Karpas-422 (cell line): ENCODE data around the gene PACS2. TPM values are rescaled to one million over a fixed set of nuclear protein-coding genes. Genes with fewer than 3 reads are reported as not detected.

Source experiments
- DNase-seq: peaks from one replicate; pipeline ENCODE4 v3.0.0-alpha.2; 2015
- H2AFZ ChIP-seq: fragments of 200-600 bp; sonication (generic); 2 replicates; pipeline ENCODE4 v1.6.1; 2014; ENCODE audit warnings: antibody characterized with exemption, low read length, mixed read lengths
- H3K27ac ChIP-seq: fragments of 200-600 bp; sonication (generic); 2 replicates; pipeline ENCODE4 v1.5.1; 2014; ENCODE audit warnings: mild to moderate bottlenecking, low read length, moderate library complexity
- H3K27me3 ChIP-seq: fragments of 200-600 bp; sonication (generic); 2 replicates; pipeline ENCODE4 v1.6.1; 2014; ENCODE audit warnings: low read length, mixed read lengths
- H3K36me3 ChIP-seq: fragments of 200-600 bp; sonication (generic); 2 replicates; pipeline ENCODE4 v1.6.1; 2014; ENCODE audit warnings: low read length, mixed read lengths; ENCODE audit not compliant: insufficient read depth
- H3K4me1 ChIP-seq: fragments of 200-600 bp; sonication (generic); 2 replicates; pipeline ENCODE4 v1.6.1; 2014; ENCODE audit warnings: mild to moderate bottlenecking, low read length, mixed read lengths
- H3K4me2 ChIP-seq: fragments of 200-600 bp; sonication (generic); 2 replicates; pipeline ENCODE4 v1.6.1; 2014; ENCODE audit warnings: low read length, low read depth, mild to moderate bottlenecking; ENCODE audit not compliant: poor library complexity, severe bottlenecking
- H3K4me3 ChIP-seq: fragments of 200-600 bp; sonication (generic); 2 replicates; pipeline ENCODE4 v1.5.1; 2014; ENCODE audit warnings: mild to moderate bottlenecking, antibody characterized with exemption, low read length, mixed read lengths
- H3K79me2 ChIP-seq: fragments of 200-600 bp; sonication (generic); 2 replicates; pipeline ENCODE4 v1.6.1; 2014; ENCODE audit warnings: mild to moderate bottlenecking, low read length, mixed read lengths
- H3K9ac ChIP-seq: fragments of 200-600 bp; sonication (generic); 2 replicates; pipeline ENCODE4 v1.6.0; 2014; ENCODE audit warnings: low read length
- H3K9me2 ChIP-seq: fragments of 200-600 bp; sonication (generic), shearing (Covaris generic); replicated peaks from 2 replicates; pipeline ENCODE4 v1.6.0; 2014; ENCODE audit warnings: mild to moderate bottlenecking, low read length, moderate library complexity; ENCODE audit not compliant: insufficient read depth
- H3K9me3 ChIP-seq: fragments of 300-700, 200-600 bp; sonication (generic); 2 replicates; pipeline ENCODE4 v1.6.1; 2014; ENCODE audit warnings: low read length, mixed read lengths
- H4K20me1 ChIP-seq: fragments of 200-600 bp; sonication (generic); 2 replicates; pipeline ENCODE4 v1.6.1; 2014; ENCODE audit warnings: mild to moderate bottlenecking, antibody characterized with exemption, low read length, low read depth; ENCODE audit not compliant: insufficient read depth
- total RNA-seq: library from RNA; depleted of rRNA; stranded (reverse); fragments of >200 nt; shearing (Covaris generic); gene quantifications from 2 replicates; pipeline ENCODE4 v1.2.3, GENCODE V29; 2014; ENCODE audit warnings: low replicate concordance

The PACS2 gene
- total RNA-seq, 1 experiment from 2014 or later = 32.4 TPM

DNA sequence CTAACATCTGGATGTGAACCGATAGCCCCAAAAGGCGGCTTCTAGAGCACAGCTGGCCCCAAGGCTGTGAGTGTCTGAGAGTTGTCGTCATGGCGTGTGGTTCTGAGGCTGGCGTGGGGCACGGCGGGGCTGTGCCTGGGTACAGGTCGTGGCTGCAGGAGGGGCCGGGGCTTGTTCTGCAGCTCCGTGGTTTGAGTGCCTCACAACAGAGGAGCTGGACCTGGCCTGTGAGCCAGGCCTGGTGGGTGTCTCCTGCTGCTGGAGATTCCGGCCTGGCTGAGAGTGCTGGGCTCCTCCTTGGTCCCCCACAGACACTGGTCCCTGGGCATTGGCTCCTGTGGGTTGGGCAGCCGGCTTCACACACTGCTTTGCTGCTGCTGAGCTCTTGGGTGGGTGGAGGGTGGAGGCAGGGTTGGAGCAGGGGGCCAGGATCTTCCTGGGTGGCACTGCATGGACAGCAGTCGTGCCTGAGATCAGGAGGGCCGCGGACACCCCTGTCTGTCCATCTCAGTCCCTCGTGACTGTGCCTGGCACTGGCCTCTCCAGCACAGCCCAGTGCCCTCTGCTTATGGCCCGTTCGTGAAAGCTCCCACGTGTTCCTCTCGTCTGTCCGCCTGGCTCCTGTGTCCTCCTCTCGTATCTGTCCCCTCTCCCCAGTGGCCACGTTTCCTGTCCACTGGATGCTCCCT, 52.0 kb downstream of the PACS2 start:
- no peaks in the 10 kb centered on the region for H3K36me3 ChIP-seq
- peaks cover 4% of the 10 kb centered on the region; the same call in 1 of the 2 replicates for H3K4me1 ChIP-seq
- no peak overlapping the region for H2AFZ ChIP-seq
- no peak overlapping the region for H3K4me3 ChIP-seq
- H4K20me1 ChIP-seq = peaks cover 12% of the 10 kb centered on the region; the same call in 1 of the 2 replicates
- no peak overlapping the region for H3K4me2 ChIP-seq
- no peak overlapping the region for H3K9ac ChIP-seq
- H3K27me3 ChIP-seq = no peaks in the 10 kb centered on the region
- no peaks in the 10 kb centered on the region for H3K9me2 ChIP-seq
- H3K79me2 ChIP-seq = no peaks in the 10 kb centered on the region
- no peaks in the 10 kb centered on the region for H3K9me3 ChIP-seq
- DNase-seq = no peak
- no peak overlapping the region for H3K27ac ChIP-seq

DNA sequence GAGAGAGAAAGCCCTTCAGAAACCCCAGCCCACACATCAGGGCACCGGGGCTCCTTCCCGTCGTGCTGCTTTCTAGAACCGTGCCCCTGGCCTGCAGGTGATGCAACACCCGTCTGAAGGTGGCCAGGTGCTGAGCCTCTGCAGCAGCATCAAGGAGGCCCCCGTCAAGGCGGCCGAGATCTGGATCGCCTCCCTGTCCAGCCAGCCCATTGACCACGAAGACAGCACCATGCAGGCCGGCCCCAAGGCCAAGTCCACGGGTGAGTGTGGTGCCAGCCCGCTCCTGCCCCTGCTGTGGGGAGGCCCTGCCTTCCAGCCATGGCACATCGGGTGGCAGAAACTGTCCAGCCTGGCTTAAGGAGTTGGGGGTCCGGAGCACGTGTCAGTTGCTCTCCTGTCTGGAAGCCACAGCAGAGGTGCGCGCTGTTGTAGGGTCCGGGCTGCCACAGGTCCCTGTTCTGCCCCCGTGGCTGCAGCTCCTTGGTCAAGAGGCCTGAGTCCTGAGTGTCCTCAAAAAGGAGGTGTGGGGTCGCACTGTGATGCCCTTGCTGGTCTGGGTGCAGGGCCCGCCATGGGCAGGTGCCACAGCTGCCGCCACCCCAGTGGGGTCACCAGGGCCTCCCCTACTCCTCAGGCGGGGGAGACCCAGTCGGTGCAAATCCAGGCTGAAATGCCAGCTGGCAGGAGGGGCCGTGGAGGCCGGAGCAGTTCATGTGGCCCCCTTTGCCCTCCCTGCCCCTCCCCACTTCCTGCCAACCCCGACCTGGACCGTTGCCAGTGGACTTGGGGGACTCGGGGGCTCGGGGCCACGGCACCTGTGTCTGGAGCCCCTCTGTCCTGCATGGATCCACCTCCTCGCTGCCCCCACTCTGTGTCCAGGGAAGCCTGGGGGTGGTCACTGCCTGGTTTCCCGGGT, 52.8 kb downstream of the PACS2 start:
- Histone ChIP-seq H3K4me2 (no peak overlapping the region), H4K20me1 (peaks cover 16% of the 10 kb centered on the region), H3K9ac (no peak overlapping the region), H3K9me2 (no peaks in the 10 kb centered on the region), H3K27me3 (no peaks in the 10 kb centered on the region), H3K36me3 (no peaks in the 10 kb centered on the region), H3K79me2 (no peaks in the 10 kb centered on the region), H2AFZ (no peak overlapping the region), H3K4me3 (no peak overlapping the region), H3K4me1 (peaks cover 4% of the 10 kb centered on the region; the same call in 1 of the 2 replicates), H3K9me3 (no peaks in the 10 kb centered on the region), H3K27ac (no peak overlapping the region)
- DNase-seq = no peak

DNA sequence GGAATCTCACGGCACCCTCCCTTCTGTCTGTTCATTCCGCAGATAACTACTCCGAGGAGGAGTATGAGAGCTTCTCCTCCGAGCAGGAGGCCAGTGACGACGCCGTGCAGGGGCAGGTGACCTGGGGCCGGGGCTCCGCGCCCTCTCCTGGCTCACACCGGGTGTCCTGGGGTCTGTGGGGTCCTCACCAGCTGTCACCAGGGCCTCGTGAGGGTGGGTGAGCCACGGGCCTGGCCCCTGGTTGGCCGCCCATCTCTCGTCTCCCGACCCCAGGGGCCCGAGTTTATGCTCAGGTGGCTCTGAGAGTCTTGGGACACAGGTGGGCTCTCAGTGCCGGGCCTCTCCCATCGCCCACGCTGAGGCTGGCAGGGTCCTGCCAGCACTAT, 53.5 kb downstream of the PACS2 start:
- Histone ChIP-seq H3K27me3 (no peaks in the 10 kb centered on the region), H2AFZ (no peak overlapping the region), H4K20me1 (peaks cover 16% of the 10 kb centered on the region), H3K4me2 (no peak overlapping the region), H3K36me3 (no peaks in the 10 kb centered on the region), H3K9me3 (no peaks in the 10 kb centered on the region), H3K9ac (no peak overlapping the region), H3K9me2 (no peaks in the 10 kb centered on the region), H3K4me3 (no peak overlapping the region), H3K27ac (no peak overlapping the region), H3K79me2 (no peaks in the 10 kb centered on the region), H3K4me1 (peaks cover 4% of the 10 kb centered on the region; the same call in 1 of the 2 replicates)
- DNase-seq = no peak

DNA sequence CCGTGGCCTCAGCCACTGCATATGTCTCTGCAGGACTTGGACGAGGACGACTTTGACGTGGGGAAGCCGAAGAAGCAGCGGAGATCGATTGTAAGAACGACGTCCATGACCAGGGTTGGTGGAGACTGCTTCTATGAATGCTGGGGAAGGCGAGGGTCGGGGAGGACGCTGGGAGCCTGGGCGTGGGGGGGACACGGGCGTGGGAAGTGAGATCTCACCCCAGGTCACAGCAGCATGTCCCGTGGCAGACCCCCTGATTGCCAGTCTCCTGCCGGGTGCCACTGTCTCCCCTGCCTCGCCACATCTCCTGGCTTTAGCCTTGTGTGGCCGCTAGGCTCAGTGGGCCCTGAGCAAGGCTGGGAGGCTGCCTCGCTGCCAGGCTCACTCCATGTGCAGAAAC, 53.9 kb downstream of the PACS2 start:
- no peak overlapping the region for H3K4me3 ChIP-seq

DNA sequence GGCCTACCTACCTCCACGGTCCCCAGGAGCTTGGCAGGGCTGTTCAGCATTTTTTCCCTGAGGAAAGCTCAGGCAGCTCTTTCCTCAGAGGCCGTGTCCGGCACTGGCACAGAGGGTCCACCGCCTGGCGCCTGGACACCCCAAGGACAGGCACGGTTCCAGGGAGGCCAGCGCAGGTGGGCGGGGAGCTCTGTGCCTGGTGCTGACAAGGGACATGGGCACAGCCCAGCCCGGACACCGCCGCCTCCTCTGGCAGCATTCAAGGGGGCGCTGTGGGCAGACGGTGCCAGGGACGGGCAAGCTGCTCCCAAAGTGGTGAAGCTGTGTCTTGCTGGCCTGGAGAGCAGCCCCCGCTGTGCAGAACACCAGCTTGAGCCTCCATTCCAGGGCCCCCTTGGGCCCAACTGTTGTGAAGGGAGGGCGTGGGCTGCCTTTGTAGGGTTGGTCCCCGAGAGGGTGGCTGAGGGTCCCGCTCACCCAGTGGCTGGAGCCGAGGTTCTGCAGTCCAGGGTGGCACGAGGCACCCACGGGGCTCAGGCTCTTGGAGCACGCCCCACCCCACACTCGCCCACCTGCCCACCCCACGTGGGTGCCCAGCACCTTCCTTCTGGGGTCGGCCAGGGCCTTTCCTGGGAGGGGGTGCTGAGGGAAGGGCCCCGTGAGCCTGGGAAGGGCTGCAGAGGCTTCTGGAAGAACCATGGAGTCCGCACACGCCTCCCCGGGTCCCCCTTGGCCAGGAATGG, 54.5 kb downstream of the PACS2 start:
- no peak overlapping the region for H3K27ac ChIP-seq
- DNase-seq = no peak
- no peaks in the 10 kb centered on the region for H3K9me2 ChIP-seq
- H3K36me3 ChIP-seq = no peaks in the 10 kb centered on the region
- no peak overlapping the region for H3K9ac ChIP-seq
- H3K79me2 ChIP-seq = no peaks in the 10 kb centered on the region
- no peaks in the 10 kb centered on the region for H3K9me3 ChIP-seq
- H3K27me3 ChIP-seq = no peaks in the 10 kb centered on the region
- H3K4me1 ChIP-seq = peaks cover 4% of the 10 kb centered on the region; the same call in 1 of the 2 replicates
- H4K20me1 ChIP-seq = peaks cover 9% of the 10 kb centered on the region
- H3K4me2 ChIP-seq = no peak overlapping the region
- H2AFZ ChIP-seq = no peak overlapping the region
- no peak overlapping the region for H3K4me3 ChIP-seq

More for the DNA sequence above, 53.9 kb downstream of the PACS2 start:
- Histone ChIP-seq H2AFZ (no peak overlapping the region), H4K20me1 (peaks cover 13% of the 10 kb centered on the region), H3K9me2 (no peaks in the 10 kb centered on the region), H3K79me2 (no peaks in the 10 kb centered on the region), H3K27ac (no peak overlapping the region), H3K36me3 (no peaks in the 10 kb centered on the region), H3K4me2 (no peak overlapping the region), H3K9ac (no peak overlapping the region), H3K27me3 (no peaks in the 10 kb centered on the region), H3K9me3 (no peaks in the 10 kb centered on the region), H3K4me1 (peaks cover 4% of the 10 kb centered on the region; the same call in 1 of the 2 replicates)
- no peak for DNase-seq

DNA sequence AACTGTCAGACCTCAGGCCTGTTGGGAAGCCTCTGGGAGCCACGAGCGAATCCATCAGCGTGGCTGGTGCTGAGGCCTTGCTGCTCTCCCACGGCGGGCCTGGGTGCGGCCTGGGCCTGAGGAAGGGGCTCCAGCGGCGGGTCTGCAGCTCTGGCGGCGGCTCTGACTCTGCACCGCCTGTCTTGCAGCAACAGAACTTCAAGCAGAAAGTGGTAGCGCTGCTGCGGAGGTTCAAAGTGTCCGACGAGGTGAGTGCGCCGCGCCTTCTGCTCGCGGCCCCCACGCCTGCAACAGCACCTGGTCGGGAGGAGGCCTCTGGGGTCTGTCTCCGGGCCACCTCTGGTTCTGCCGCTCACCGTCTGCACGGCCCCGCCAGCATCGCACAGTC, 55.1 kb downstream of the PACS2 start:
- H3K4me1 ChIP-seq = peaks cover 4% of the 10 kb centered on the region; the same call in 1 of the 2 replicates
- H2AFZ ChIP-seq = no peak overlapping the region
- no peaks in the 10 kb centered on the region for H3K9me3 ChIP-seq
- H3K4me3 ChIP-seq = no peak overlapping the region
- H3K27me3 ChIP-seq = no peaks in the 10 kb centered on the region
- DNase-seq = no peak
- no peaks in the 10 kb centered on the region for H3K36me3 ChIP-seq
- H3K79me2 ChIP-seq = no peaks in the 10 kb centered on the region
- no peak overlapping the region for H3K27ac ChIP-seq
- no peak overlapping the region for H3K9ac ChIP-seq
- no peak overlapping the region for H3K4me2 ChIP-seq
- no peaks in the 10 kb centered on the region for H3K9me2 ChIP-seq
- H4K20me1 ChIP-seq = peaks cover 9% of the 10 kb centered on the region

DNA sequence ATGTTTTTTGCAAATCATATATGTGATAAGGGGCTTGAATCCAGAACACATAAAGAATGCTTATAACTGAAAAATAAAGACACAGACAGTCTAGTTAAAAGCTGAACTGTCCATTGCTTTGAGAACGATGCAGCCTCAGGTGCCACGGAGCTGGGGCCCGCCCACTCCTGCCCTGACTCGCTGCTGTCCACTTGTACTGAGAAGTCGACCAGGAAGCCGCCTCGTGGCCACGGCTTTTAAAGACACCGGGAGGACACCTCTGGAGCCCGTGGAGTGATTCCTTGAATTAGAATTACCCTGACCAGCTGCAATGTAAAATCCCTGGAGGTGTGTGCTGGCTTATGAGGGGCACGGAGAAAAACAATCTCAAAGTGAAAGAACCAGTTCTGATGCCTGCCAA, 59.8 kb downstream of the PACS2 start:
- DNase-seq = no peak
- no peaks in the 10 kb centered on the region for H3K9me3 ChIP-seq
- peaks cover 11% of the 10 kb centered on the region for H4K20me1 ChIP-seq
- no peak overlapping the region for H3K4me3 ChIP-seq
- no peaks in the 10 kb centered on the region for H3K79me2 ChIP-seq
- H3K4me1 ChIP-seq = peaks cover 10% of the 10 kb centered on the region
- H3K4me2 ChIP-seq = no peak overlapping the region
- H3K27ac ChIP-seq = no peak overlapping the region
- H2AFZ ChIP-seq = no peak overlapping the region
- no peaks in the 10 kb centered on the region for H3K27me3 ChIP-seq
- no peaks in the 10 kb centered on the region for H3K36me3 ChIP-seq
- no peaks in the 10 kb centered on the region for H3K9me2 ChIP-seq
- H3K9ac ChIP-seq = no peak overlapping the region

DNA sequence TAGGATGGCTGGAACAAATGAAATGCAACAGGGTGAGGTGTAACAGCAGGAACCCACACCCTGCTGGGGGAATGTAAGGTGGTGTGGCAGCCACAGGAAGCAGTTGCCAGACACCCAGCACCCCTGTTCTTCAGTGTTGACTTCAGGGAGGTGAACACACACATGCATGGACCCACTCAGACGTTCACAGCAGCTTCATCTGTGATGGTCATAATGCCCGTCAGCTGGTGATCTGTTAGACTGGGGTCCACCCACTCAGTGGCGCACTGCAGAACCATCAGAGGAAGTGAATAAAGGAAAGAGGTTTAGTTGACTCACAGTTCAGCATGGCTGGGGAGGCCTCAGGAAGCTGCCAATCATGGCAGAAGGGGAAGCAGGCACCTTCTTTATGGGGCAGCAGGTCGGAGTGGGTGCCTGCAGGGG, 61.1 kb downstream of the PACS2 start:
- Histone ChIP-seq H3K4me1 (peaks cover 10% of the 10 kb centered on the region), H3K9me3 (no peaks in the 10 kb centered on the region), H4K20me1 (peaks cover 11% of the 10 kb centered on the region), H3K36me3 (no peaks in the 10 kb centered on the region), H3K27ac (no peak overlapping the region), H3K4me3 (no peak overlapping the region), H3K27me3 (no peaks in the 10 kb centered on the region), H3K79me2 (no peaks in the 10 kb centered on the region), H3K9ac (no peak overlapping the region), H3K9me2 (no peaks in the 10 kb centered on the region), H3K4me2 (no peak overlapping the region), H2AFZ (no peak overlapping the region)
- peak; percentile 69 for DNase-seq
